Right lobe of liver (tissue), 4 donors: ENCODE results near the gene ZNF467.

Experiments
- CTCF ChIP-seq, 4 donors: fragments of 200-600 bp in 3 of 4; fragments of 450-650 bp in 1 of 4; IDR thresholded peaks; one replicate each; pipeline versions ENCODE4 v1.5.1 to v1.8.0; 2016 to 2022; ENCODE audit warnings: antibody characterized with exemption in 4 of 4, mild to moderate bottlenecking in 2 of 4
- POLR2A ChIP-seq: fragments of 450-650 bp; IDR thresholded peaks from one replicate; pipeline ENCODE4 v1.6.1; 2017; ENCODE audit warnings: antibody characterized with exemption, mild to moderate bottlenecking
- donor health status: DM: no; HTN: no; CAD: no.
- donor health status: DM: no; HTN: no; CAD: no.
- donor health status: DM: no; HTN: yes; CAD: no.

GRCh38 chr7:149716007-149716931 lies 57.1 kb downstream of the ZNF467 start:
- TF ChIP-seq CTCF (IDR thresholded peaks at IDR 0.05) (no peak), POLR2A (no peak)
